Calu3 (cell line): ENCODE data around the gene SLC4A8. TPM values are rescaled to one million over a fixed set of nuclear protein-coding genes. Genes with fewer than 3 reads are reported as not detected.

ENCODE experiments used
- BruUV-seq: library from RNA; stranded (reverse); fragments of 400-500 nt; replicated peaks from 2 replicates; lab custom pipeline; 2021; lab: Mats Ljungman, UMichigan
- CTCF ChIA-PET: fragments of 300-600 bp; sonication (Branson Sonifier 250); formaldehyde crosslinking; loops from one replicate; lab custom pipeline; 2022; ENCODE audit warnings: antibody characterized with exemption; lab: Charles Lee
- DNase-seq: peaks from one replicate; pipeline ENCODE4 v3.0.0; 2022
- H3K27ac Mint-ChIP-seq: one replicate; pipeline ENCODE4 v1.8.0; 2022; ENCODE audit warnings: mixed read lengths; ENCODE audit not compliant: unreplicated experiment
- H3K27me3 Mint-ChIP-seq: one replicate; pipeline ENCODE4 v1.8.0; 2022; ENCODE audit warnings: mixed read lengths; ENCODE audit not compliant: unreplicated experiment
- H3K36me3 Mint-ChIP-seq: one replicate; pipeline ENCODE4 v1.8.0; 2022; ENCODE audit warnings: mild to moderate bottlenecking, moderate library complexity, mixed read lengths; ENCODE audit not compliant: insufficient read depth, unreplicated experiment
- H3K4me1 Mint-ChIP-seq: one replicate; pipeline ENCODE4 v1.8.0; 2022; ENCODE audit warnings: mild to moderate bottlenecking, low read depth, mixed read lengths; ENCODE audit not compliant: unreplicated experiment
- H3K4me3 Mint-ChIP-seq: one replicate; pipeline ENCODE4 v1.8.0; 2022; ENCODE audit warnings: mild to moderate bottlenecking, low read depth, moderate library complexity, mixed read lengths; ENCODE audit not compliant: unreplicated experiment
- H3K9me3 Mint-ChIP-seq: one replicate; pipeline ENCODE4 v1.8.0; 2022; ENCODE audit warnings: low read depth, mixed read lengths; ENCODE audit not compliant: unreplicated experiment
- intact Hi-C: fragments of 100-400 bp; cut with micrococcal nuclease; formaldehyde crosslinking; loops from one replicate; pipeline ENCODE4 v1.10.0; 2022; ENCODE audit not compliant: unreplicated experiment
- total RNA-seq: library from RNA; stranded (reverse); gene quantifications from 2 replicates; pipeline ENCODE4 v1.2.3, GENCODE V29; 2022
- TF ChIP-seq, protein P1 (sequence below): fragments of 200-600 bp; IDR thresholded peaks from one replicate; pipeline ENCODE4 v1.8.0; 2022; ENCODE audit warnings: antibody characterized with exemption; ENCODE audit not compliant: unreplicated experiment

SLC4A8 gene
- total RNA-seq, 1 experiment from 2014 or later, result 1.1 TPM

DNA sequence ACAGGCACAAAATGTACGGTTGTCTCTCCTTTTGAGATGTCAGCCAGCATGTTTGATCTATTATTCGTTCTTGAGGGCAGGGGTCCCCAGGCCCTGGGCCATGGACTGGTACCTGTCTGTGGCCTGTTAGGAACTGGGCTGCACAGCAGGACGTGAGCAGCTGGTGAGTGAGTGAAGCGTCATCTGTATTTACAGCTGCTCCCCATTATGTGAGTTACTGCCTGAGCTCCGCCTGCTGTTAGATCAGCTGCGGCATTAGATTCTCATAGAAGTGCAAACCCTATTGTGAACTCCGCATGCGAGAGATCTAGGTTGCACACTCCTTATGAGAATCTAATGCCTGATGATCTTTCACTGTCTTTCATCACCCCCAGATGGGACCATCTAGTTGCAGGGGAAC lies 125.0 kb downstream of the SLC4A8 start:
- intact Hi-C loops, result no loop called here
- DNase-seq, result no peak
- TF ChIP-seq, protein P1, sequence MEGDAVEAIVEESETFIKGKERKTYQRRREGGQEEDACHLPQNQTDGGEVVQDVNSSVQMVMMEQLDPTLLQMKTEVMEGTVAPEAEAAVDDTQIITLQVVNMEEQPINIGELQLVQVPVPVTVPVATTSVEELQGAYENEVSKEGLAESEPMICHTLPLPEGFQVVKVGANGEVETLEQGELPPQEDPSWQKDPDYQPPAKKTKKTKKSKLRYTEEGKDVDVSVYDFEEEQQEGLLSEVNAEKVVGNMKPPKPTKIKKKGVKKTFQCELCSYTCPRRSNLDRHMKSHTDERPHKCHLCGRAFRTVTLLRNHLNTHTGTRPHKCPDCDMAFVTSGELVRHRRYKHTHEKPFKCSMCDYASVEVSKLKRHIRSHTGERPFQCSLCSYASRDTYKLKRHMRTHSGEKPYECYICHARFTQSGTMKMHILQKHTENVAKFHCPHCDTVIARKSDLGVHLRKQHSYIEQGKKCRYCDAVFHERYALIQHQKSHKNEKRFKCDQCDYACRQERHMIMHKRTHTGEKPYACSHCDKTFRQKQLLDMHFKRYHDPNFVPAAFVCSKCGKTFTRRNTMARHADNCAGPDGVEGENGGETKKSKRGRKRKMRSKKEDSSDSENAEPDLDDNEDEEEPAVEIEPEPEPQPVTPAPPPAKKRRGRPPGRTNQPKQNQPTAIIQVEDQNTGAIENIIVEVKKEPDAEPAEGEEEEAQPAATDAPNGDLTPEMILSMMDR, result no peak
- BruUV-seq, result no TSS peak
- CTCF ChIA-PET, result interaction anchor here (0.8 kb wide), 1 partner anchor 68 kb away, joined by 3 read pairs; no protein-coding TSS in a partner anchor
- H3K27me3 Mint-ChIP-seq, result peaks cover 69% of the 10 kb centered on the region
- H3K4me3 Mint-ChIP-seq, result no peak overlapping the region
- no peaks in the 10 kb centered on the region for H3K9me3 Mint-ChIP-seq
- H3K36me3 Mint-ChIP-seq, result no peaks in the 10 kb centered on the region
- no peaks in the 10 kb centered on the region for H3K4me1 Mint-ChIP-seq
- H3K27ac Mint-ChIP-seq, result no peak overlapping the region

Other genes starting within 250 kb of the SLC4A8 start
- gene POU6F1, start 206.8 kb upstream of the SLC4A8 start, total RNA-seq, result 2.5 and 4.2 TPM in 2 replicates
- 96.3 and 103 TPM in 2 replicates for gene DAZAP2, start 186.0 kb upstream of the SLC4A8 start, total RNA-seq
- 60.9 and 64.1 TPM in 2 replicates for gene SMAGP, start 154.4 kb upstream of the SLC4A8 start, total RNA-seq
- not detected in 2 replicates for gene BIN2, start 100.7 kb upstream of the SLC4A8 start, total RNA-seq
- gene CELA1, start 78.2 kb upstream of the SLC4A8 start, total RNA-seq, result not detected in 2 replicates
- 34.0 and 45.3 TPM in 2 replicates for gene GALNT6, start 33.4 kb upstream of the SLC4A8 start, total RNA-seq
- gene SCN8A, start 166.4 kb downstream of the SLC4A8 start, total RNA-seq, result 5.4 and 7.2 TPM in 2 replicates